CD4-positive, alpha-beta T cell treated with Interleukin-15 for 4 hours (primary cell): Measurements from ENCODE around the gene SYNGR2.
A peak's percentile ranks its signal among the peaks of the same experiment; 100 is the strongest.
"Not testable (repeated sequence)": the region's sequence is repeated elsewhere in the genome, so short reads cannot be mapped to it uniquely, and the experiment has no call there.

Experiments used
- DNase-seq: peaks from one replicate; pipeline ENCODE4 v3.0.0-alpha.2; 2020; ENCODE audit warnings: low spot score

Gene SYNGR2

DNA sequence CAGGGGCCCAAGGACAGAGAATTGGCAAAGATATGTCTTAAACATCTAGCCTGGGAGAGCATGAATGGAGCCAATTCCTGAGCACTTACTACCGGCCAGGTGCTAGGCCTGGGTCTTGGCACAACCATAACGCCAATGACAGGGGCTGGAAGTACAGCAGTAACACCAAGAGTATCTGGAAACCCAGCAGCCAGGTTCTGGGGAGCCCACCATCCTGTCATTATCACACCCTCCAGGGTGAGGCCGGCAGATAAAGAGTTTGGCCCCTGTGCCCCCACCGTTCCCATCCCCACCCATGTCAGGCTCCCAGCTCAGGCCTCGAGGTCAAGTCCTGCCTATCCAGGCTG, 38.3 kb upstream of the SYNGR2 start:
- no peak for DNase-seq

DNA sequence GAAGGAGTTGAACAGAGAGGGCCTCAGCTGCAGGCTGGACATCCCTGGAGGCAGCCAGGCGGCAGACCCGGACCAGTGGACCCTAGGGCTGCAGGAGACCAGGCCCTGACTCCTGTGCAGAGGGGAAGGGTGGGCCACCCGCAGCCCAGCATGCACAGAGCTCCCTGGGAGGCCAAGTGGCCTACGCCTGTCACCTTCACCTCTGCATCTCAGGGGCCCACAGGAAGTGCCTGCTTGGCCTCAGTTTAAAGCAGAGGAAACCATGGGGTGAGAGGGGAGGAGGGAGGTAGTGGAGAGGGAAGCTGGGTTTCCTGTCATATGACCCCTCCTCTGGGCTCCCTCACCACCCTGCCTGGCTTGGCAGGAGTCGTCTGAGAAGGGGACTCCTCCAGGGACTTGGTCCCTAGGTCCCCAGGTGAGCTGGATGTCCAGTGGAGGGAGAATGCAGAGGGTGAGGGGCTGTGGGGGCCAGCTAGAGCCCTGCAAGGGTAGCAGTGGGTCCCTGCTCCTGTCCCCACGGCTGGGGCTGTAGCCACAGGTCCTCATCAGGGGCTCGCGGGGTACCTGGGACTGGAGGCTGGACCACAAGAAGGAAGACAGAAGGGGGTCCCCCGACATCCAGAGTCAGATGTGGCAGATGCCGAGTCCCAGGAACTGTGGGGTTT, 37.8 kb upstream of the SYNGR2 start, which contains the start of gene TMC8:
TSS of gene TMC8 (plus strand) at position 335 of the 665 bp plus-strand sequence. CDS start 818 bp downstream, outside the sequence.
- DNase-seq = peak; percentile 82

DNA sequence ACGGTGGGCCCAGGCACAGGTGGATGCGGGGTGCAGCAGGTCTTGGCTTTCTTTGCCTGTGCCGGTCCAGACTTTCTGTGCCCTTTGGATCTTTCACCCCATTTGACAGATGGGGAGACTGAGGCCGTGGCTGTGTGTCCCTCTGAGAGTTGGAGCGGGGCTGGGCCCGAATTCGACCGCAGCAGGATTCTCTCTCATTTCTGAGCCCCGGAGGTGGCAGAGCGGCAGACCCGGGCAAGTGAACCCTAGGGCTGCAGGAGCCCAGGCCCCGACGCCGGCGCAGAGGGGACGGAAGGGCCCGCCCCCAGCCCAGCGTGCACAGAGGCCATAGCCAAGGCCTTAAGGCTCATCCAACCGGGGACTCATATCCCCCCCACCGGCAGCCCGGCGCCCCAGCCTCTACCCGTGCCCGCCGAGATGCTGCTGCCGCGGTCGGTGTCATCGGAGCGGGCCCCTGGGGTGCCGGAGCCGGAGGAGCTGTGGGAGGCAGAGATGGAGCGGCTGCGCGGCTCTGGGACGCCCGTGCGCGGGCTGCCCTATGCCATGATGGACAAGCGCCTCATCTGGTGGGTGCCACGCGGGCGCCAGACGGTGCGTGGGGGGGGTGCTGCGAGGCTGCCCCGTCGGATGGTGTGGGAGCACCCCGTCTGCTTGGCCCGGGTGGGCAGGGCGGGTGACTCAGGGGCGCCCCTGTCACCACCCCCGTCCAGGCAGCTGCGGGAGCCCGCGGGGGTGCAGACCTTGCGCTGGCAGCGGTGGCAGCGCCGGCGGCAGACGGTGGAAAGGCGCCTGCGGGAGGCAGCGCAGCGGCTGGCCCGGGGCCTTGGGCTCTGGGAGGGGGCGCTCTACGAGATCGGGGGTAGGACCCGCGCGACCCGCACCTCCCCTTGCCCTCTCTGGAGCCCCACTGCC, 37.0 kb upstream of the SYNGR2 start:
- DNase-seq = peak; percentile 46

DNA sequence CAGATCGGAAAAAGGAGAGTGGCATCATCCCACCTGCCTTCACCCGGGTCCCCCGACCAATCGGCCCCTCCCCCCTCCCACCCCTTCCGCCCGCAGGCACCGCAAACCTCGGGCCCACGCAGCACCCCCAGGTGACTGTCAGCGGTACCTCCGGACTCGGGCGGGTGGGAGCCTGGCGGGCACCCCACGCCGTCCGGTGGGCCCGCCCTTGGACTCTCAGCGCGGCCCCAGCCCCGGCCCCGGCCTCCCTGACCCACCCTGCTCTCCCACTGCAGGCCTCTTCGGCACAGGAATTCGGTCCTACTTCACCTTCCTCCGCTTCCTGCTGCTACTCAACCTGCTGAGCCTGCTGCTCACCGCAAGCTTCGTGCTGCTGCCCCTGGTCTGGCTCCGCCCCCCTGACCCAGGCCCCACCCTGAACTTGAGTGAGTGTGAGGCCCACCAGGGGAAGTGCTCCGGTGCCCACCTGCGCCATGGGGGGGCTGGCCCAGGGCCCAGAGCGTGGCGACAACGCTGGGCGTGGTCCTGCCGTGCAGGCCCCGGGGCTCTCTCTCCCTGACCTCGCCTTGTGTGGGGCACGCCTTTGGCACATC, 36.2 kb upstream of the SYNGR2 start:
- peak; percentile 65 for DNase-seq

DNA sequence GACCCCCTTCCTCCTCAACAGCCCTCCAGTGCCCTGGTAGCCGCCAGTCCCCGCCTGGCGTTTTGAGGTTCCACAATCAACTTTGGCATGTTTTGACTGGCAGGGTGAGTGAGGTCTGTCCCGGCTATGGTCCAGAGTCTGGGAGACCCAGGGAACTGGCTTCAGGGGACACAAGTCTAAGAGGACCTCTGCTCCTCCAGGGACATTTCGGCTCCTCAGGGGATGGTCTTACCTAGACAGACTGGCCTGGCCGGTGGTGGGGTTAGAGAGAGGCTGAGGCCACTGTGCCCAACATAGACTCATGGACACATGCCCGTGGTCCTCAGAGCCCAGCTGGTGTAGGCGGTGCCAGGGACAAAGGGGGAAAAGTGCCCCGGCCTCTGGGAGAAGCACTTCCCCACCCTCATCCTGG, 35.6 kb upstream of the SYNGR2 start:
- no peak for DNase-seq

DNA sequence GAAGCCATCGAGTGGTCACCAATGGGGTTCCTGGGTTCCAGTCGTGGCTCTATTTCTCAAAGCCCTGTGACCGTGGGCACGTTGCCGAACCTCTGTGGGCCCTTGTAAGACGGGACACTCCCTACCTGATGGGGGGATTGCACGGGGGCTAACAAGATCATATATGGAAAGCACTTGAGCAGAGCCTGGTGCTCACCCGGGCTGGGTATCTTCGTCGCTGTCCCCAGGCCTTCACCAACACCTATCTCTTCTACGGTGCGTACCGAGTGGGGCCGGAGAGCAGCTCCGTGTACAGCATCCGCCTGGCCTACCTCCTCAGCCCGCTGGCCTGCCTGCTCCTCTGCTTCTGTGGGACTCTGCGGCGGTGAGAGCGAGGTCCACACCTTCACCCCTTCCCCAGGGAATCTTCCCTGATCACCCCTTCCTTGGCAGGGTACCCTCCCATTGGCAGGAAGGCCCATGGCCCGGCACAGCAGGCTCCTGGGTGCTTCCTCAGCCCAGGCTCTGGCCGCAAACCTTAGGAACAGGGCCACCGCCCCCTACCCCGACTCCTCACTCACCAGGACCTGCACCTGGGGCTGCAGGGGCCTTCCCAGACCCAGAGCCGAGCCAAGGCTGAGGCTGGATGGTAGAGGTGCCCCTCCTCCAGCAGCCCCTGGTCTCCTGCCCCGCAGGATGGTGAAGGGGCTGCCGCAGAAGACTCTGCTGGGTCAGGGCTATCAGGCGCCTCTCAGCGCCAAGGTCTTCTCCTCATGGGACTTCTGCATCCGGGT, 35.0 kb upstream of the SYNGR2 start:
- DNase-seq = no peak

DNA sequence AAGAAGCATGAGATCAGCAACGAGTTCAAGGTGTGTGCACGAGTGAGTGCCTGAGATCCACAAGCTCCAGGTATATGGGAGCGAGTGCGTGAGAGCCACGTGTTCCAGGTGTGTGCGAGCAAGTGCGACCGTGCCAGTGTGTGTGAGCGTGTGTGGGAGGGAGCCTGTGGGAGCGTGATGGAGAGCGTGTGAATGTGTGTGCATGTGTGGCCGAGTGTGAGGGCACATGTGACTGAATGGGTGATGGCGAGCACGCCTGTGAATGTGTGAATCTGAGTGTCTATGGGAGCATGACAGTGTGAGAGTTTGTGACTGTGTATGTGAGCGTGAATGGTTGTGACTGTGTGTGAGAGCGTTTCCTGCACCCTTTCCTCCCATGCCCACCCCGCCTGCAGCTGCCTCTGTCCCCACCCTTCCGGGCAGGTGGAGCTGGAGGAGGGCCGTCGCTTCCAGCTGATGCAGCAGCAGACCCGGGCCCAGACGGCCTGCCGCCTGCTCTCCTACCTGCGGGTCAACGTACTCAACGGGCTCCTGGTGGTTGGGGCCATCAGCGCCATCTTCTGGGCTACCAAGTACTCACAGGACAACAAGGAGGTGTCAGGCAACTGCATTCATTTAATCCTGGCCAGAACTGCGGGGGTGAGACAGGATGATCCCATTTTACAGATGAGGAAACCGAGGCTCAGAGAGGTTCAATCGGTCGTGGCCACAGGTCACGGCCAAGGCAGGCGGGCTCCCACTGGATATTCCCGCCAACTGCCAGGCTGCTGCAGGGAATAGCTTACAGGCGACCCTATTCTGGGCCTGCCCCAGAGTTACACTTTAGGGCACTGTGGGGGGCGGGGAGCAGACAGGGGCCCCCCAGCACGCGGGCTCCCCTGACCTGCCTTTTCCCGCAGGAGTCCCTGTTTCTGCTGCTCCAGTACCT, 34.1 kb upstream of the SYNGR2 start:
- DNase-seq = peak; percentile 88

DNA sequence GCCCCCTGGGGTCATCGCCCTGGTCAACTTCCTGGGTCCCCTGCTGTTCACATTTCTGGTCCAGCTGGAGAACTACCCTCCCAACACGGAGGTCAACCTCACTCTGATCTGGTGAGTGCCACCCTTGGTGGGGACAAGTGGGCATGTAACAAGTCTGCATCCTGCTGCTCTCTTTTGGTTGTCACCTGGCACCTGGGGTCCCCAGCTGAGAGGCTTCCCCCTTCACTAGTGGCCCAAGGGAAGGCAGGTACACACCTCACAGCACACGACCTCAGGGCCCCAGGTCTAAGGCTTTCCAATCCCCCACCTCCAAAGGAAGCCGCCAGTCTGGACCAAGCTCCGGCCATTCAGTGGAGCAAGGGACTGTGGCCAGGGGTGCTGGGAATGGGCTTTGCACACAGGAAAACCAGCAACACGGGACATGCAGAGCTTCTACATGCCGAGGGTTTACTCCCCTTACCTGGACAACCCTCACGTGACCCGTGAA, 33.4 kb upstream of the SYNGR2 start:
- DNase-seq = no peak

DNA sequence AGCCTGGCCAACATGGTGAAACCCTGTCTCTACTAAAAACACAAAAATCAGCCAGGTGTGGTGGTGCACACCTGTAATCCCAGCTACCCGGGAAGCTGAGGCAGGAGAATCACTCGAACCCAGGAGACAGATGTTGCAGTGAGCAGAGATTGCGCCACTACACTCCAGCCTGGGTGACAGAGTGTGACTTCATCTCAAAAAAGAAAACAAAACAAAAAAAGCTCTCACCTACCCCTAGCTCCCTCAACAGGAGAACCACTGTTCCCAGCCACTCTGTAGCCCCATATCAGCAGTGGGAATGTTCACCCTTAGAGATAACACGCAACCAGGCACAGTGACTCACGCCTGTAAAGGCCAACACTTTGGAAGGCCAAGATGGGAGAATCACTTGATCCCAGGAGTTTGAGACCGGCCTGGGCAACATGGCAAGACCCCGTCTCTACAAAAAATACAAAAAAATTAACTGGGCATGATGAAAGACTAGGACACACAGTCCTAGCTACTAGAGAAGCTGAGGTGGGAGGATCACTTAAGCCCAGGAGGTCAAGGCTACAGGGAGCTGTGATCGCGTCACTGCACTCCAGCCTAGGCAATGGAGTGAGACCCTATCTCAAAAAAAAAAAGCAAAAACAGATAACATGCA, 32.4 kb upstream of the SYNGR2 start:
- DNase-seq = no peak

DNA sequence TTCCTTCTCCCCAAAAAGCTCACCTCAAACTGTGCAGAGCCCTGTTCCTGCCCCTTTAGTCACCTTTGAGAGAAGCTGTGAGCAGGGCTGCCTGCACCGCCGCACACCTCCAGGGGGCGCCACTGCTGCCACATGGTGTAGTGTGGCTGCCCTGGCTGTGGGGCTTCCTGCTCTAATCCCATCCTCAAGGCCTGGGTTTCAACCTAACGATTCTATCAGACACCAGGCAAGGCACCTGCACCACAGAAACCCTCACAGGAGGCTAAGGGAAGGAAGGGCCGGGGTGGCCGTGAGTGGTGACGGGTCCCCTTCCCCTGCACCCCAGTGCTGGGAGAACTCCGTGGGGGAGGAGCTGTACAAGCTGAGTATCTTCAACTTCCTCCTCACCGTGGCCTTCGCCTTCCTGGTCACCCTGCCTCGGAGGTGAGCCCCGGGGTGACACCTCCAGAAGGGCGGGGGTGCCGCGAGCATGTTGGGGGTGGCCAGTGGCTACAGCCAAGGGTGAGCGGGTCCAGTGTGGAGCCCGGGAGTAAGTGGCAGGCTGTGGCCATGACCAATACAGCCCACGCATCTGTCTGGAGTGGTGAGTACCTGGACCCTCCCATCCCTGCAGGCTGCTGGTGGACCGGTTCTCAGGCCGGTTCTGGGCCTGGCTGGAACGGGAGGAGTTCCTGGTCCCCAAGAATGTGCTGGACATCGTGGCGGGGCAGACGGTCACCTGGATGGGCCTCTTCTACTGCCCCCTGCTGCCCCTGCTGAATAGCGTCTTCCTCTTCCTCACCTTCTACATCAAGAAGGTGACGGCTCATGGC, 30.8 kb upstream of the SYNGR2 start:
- no peak for DNase-seq

DNA sequence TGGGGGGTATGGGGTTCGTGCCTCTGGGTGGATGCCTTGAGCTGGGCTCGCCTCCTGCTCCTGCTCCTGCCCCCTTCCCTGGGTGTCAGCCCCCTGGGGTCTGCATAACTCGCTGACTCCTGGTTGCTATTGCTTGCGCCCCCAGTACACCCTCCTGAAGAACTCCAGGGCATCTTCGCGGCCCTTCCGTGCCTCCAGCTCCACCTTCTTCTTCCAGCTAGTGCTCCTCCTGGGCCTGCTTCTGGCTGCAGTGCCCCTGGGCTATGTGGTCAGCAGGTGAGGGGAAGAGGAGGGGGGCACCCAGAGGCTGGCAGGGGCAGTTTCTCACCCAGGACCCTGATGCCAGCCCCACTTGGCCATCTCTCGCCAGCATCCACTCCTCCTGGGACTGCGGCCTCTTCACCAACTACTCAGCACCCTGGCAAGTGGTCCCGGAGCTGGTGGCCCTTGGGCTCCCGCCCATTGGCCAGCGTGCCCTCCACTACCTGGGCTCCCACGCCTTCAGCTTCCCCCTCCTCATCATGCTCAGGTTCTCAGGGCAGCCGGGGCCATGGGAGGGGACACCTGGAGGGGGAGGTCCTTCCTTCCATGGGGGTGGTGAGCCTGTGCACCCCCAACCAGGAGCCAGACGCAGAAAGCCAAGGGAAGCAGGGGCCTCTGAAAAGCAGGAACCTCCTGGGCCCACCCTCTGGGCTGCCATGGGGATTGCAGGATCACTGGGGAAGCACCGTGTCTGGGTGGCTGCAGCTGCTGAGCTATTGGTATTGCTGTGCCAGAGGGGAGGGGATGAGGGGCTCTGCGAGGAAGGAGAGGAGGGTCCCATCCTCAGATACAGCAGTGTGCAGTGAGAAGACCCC, 29.9 kb upstream of the SYNGR2 start:
- DNase-seq = no peak

DNA sequence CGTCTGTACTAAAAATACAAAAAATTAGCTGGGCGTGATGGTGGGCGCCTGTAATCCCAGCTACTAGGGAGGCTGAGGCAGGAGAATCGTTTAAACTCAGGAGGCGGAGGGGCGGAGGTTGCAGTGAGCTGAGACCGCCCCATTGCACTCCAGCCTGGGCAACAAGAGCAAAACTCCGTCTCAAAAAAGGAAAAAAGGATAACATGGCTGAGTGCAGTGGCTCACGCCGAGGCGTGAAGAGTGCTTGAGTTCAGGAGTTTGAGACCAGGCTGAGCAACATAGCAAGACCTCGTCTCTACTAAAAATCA, 28.6 kb upstream of the SYNGR2 start:
- DNase-seq = not testable (repeated sequence)

DNA sequence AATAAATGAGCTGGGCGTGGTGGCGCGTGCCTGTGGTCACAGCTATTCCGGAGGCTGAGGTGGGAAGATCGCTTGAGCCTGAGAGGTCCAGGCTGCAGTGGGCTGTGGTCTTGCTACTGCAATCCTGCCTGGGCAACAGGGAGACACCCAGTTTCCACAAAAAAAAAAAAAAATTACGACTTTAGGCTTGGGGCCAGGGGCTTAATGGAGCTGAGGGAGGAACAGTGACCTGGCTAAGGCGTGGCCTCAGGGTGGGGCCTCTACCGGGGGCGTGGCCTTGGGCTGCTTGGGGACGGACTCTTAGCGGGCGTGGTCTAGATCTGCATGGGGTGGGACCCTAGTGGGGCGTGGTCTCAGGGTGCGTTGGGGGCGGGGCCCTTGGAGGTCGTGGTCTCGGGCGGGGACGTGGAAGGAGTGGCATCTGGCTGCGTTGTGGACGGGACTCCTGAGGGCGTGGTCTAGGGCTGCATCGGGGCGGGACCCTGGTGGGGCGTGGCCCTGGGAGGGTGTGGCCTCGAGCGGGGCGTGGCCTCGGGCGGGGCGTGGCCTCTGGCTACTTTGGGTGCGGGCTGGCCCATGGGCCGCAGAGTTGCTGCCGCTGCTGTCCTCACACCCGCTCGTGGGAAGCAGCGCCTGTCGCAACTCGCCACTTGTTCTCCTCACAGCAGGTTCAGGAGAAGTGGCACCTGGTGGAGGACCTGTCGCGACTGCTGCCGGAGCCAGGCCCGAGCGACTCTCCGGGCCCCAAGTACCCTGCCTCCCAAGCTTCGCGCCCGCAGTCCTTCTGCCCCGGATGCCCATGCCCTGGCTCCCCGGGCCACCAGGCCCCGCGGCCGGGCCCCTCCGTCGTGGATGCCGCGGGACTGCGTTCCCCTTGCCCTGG, 28.0 kb upstream of the SYNGR2 start:
- DNase-seq = peak; percentile 95

DNA sequence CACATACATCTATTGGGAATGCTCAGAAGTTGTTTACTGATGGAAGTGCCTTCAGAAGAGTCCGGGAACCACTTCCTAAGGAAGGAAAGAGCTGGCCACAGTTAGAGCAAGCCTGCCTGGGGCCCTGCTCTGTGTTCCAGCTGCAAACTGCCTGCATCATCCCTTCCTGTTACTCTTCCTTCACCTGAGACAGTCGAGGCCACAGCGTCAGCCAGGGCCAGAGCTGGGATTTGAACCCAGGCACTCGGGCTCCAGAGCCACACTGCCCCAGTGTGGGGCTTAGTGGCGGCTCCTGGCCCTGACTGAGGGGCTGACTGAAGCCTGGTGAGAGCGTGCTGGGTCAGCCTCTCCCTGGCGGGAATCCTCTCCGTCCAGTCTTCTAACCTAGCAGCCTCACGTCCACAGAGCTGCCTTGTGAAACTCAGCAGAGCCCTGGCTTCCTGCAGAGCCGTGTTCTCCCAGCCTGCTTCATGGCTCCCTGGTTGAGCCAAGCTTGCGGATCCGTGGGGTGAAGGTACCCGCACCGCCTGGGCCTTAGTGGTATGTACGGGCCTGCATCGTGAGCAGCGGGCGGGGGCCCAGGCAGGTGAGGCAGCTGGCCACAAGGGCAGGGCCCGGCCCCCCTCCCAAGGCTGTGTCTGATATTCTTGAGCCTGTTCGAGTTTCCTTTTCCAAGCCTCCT, 26.8 kb upstream of the SYNGR2 start:
- DNase-seq = no peak

DNA sequence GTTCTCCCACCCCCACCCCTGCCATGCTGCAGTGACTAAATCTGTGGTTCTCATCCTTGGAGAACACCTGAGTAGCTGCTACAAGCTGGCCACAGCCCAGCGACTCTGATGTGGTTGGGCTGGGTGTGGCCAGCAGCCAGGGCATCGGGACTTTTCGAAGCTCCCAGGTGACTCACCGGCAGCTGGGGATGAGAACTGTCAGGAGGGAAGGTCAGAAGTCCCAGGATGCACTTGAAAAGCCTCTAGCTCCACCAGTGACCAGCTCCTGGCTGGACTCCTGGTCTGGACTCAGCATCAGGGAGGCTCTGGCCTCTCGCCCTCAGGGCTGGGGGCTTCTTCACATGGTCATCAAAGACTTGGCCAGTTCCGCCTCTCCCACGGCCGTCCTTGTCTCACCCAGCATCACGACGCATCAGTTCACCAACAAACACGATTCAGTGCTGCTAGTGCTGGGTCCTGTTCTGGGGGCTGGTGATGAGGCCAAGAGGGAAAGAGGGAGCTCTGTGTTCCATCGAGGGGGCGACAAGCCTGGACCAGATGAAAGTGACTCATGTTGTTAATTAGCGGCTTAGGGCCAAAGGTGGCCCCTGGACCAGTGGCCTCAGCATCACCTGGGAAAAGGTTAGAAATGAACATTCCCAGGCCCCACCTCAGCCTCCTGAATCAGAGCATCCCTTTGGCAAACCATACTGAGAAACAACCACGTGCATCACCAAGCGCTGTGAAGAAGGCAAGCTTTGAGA, 26.1 kb upstream of the SYNGR2 start:
- no peak for DNase-seq
